Hematopoietic multipotent progenitor cell treated with erythropoietin and hydrocortisone succinate and interleukin-3 and kit ligand, for 4 days (in vitro differentiated cells): ENCODE measurements around the gene TMEM181.
A peak's percentile ranks its signal among the peaks of the same experiment; 100 is the strongest.
"Not testable (repeated sequence)": the region's sequence is repeated elsewhere in the genome, so short reads cannot be mapped to it uniquely, and the experiment has no call there.

Source experiments
- DNase-seq: peaks from one replicate; pipeline ENCODE4 v3.0.0-alpha.2; 2015

The TMEM181 gene

DNA sequence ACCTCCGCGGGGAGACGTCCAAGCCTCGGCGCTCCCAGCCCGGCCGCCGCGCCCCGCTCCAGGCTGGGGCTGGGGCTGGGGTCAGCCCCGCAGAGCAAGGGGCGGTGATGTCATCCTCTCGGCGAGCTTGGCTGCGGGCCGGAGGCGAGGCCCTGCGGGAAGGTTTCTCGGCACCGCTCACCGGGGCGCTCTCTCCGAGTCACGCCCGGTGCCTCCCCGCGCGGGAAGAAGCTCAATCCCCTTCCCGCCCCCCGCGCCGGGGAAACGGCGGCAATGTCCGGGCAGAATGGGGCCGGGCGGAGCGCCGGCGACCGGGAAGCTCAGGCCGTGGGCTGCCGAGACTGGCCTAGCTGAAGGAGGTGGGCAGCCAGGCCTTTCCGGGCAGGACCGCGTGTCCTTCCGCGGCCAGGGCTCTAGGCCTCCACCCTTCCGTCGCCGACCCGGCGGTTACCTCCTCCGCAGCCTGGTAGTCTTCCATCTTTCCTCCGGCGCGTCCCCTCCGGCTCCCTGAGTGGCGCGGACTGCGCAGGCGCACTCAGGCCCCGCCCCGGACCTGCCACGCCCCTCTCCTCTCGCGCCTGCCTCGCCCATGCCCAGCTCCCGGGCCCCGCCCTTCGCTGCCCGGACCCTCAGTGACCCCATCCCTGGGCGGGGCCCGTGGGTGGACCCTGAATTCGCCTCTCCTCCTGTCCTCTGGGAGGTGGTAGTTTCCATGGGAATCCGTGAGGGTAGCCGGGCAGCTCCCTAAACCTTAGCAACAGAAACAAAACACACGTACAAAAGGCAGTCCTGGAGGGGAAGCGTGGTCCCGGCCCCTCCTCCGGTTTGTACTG is 84.6 kb downstream of the TMEM181 start, which contains the start of gene DYNLT1:
DYNLT1 (minus strand) TSS at position 513 of the 833 bp plus-strand sequence; CDS start at position 478, 35 bp downstream.
- peak; percentile 93 for DNase-seq

DNA sequence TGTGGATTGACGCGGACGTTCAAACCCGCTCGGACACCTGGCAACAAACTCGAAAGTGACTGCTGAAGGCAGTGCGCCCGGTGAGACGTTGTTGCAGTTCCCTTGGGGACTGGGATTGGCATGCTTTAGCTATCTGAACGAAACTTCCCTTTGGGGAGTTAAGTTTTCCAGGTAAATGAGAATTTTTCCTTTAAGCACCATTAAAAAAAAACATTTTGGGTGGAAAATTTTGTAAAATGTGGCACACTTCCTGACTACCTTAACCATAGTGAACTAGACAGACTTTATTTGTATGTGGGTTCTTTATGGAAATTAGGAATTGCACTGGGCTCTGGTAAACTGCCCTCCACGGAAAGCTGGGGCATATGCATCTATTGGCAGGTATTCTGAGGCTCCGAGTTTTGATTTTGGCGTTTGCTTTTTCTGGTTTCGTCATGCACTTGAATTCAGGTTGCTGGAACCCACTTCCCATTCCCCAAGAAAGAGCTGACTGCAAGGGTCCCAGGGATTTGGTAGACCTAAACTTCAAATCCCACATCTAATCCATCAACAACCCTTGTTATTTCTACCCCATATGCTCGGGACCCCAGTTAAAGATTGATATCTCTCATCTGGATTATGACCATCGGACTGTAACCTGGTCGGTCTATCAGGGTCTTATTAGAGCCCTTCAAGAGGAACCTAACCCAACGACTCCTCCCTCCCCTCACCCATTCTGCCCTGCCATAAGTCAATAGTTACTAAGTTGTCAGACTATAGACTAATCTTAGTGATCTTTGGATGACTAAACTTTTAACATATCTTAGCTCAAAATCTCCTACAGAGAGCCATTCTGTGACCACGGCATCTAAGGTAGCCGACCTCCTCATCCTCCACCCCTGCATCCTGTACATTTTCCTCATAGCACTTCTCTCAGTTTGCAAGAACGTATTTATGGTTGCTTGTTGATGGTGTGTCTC is 85.5 kb downstream of the TMEM181 start:
- DNase-seq = no peak

DNA sequence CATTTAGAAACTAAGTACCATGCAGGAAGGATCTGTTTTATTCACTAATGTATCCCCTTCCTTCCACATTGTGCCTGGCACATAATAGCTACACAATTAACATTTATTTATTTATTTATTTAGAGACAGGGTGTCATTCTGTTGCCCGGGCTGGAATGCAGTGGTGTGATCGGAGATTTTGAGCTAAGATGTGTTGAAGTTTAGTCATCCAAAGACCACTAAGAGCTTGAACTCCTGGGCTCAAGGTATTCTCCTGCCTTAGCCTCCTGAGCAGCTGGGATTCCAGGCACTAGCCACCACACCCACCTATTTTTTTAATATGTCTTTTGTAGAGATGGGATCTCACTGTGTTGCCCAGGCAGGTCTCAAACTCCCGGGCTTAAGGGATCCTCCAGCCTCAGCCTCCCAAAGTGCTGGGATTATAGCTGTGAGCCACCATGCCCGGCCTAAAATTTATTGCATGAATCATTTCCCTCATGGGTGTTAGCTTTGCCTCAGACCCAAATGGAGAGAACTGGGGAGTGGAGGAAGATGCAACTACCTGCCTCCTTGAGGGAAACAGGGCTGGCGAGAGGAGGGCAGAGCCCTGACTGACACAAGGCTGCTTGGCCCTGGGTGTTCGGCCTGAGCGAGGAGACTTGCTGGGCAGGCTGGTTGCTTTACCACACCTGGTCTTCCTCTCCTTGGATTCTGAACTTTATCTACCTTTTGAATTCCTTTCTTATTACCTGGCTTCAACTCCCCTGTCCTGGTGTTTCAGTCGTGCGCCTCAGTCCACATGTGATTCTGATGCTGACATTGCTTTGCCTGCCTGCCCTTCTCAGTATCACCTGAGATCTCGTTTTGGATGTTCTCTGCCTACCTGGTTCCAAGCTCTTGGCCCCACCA is 86.4 kb downstream of the TMEM181 start:
- no peak for DNase-seq

DNA sequence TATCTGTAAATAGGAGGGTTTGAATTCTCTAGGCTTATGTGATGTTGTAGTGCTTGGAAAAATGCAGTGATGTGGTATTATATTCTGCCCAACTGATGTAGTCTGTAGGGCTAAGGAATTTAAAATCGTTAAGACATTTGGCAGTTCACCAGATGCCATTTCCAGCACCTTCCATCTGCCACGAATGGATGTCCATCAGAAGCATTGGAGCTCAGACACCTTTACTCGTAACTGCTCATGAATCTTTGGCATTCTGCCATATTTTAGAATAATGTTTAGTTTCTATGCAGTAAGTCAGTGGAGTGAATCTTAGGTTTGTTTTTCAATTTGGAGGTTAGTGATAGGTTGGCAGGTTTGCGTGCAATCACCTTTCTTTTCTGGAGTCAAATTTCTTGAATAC is 87.6 kb downstream of the TMEM181 start:
- no peak for DNase-seq

DNA sequence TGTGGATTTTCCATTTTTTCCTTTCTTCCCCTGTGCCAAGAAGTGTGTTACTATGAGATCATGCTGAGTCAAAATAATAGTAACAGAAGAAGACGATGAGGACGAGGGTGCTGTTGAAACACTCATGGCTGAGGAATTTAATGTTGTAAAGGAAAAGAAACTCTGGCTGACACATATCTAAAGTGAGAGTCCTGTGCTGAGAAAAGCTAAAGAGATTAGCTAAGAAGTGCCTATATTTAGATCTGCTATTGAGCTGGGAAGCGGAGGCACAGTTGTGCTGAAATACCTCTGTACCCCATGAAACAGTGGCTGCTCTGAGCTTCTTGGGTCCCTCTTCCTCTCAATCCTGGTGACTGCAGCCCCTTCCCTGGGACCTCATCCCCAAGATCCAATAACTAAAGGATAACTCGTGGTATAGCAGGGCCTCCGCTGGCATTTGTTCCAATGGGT is 88.8 kb downstream of the TMEM181 start:
- DNase-seq = no peak

DNA sequence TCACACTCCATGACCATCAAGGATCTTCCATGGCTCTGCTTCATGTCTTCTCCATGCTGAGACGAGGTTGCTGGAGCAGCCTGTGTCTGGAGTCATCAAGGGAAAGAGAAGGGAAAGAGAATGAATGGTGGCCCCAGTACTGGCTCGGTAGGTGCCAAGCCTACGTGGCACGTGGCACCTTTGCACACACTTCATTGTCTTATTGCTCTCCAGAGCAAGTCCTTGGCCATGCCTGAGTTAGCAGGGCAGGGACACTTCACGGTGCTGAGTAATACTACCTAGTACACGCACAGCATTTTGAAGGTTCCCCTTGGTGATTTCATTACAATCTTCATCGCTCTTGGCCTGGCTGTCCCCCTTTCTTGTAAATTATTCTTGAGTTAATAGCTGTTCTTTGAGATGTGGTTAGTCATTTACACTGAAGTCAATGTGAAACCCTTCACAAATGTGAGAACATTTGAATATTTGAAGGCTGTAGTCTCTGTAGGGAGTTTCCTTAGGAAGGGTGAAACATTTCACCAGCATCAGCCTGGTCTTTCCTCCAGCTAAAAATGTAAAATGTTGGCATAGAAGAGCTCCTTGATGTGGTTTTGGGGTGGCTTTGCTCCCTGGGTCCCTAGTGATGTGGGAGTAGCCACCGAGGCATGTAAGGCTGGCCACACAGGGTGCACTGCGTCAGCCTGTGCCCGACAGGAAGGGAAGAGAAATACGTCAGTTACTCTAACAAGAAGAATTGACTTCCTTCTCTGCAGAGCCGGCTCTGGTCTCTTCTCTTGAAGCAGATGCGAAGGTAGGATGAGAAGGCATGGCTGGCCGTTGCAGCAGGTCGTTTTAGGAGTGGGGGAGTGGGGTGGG is 89.6 kb downstream of the TMEM181 start, which contains the start of gene SYTL3:
SYTL3 (plus strand) TSS at position 766 of the 855 bp plus-strand sequence. CDS start 13,215 bp downstream, outside the sequence.
- peak; percentile 77 for DNase-seq

DNA sequence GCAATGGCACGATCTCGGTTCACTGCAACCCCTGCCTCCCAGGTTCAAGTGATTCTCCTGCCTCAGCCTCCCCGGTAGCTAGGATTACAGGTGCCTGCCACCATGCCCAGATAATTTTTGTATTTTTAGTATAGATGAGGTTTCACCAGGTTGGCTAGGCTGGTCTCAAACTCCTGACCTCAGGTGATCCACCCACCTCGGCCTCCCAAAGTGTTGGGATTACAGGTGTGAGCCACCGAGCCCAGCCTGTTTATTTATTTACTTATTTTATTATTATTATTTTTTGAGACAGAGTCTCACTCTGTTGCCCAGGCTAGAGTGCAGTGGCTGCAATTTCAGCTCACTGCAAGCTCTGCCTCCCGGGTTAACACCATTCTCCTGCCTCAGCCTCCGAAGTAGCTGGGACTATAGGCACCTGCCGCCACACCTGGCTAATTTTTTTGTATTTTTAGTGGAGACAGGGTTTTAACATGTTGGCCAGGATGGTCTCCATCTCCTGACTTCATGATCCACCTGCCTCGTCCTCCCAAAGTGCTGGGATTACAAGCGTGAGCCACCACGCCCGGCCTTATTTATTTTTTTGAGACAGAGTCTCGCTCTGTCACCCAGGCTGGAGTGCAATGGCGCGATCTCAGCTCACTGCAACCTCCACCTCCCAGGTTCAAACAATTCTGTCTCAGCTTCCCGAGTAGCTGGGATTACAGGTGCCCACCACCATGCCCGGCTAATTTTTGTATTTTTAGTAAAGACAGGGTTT is 92.3 kb downstream of the TMEM181 start:
- not testable (repeated sequence) for DNase-seq

DNA sequence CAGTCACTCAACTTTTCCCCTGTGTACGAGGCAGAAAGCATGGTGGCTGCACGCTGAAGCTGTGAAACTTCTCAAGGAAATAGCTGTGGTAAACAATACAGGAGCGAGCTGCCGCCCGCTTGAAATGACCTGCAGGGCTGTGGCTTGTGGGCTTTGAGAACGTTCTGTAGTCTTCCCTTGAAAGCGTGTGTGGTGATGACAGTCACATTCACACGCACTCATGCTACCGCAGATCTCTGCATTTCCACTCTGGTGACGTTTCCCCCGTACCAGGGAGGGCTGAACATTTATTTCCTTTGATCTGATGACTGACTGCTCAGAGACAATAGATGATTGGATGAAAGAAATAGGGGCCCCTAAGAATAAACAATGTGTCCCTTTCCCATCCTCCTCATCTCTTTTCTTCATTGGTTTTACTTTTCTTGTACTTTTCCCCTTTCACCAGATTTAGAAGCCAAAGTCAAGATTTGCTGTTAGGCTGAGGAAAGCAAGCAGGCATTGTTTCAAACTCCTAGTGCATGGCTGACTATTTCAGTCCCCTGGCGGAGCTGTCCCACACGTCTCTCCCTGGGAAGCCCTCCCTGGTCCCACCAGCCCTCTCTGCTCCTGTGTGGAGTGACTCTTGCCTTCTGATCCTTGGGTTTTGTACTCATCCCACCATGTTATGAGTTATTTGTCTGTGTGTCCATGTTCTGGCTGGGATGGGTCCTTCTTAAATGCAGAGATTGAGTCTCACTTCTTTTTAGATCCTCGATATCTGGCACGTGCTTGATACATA is 93.9 kb downstream of the TMEM181 start:
- DNase-seq = peak; percentile 88

DNA sequence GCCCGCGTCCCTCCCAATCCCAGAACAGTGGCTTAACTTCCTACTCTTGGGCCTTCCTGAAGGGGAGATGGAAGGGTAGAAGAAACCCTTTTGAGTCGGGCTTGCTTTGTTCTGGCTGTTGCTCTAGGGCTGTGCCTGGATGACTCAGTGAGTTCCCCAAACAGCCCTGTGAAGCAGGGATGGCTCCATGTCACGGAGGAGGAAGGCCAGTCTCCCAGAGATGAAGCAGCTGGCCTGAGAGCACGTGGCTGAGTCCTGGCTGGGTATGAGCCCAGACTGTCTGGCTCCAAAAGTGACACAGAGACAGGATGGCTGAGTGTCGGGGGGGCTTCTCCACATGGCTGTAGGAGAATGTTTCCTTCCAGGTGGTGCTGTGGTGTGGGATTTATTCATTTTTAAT is 94.6 kb downstream of the TMEM181 start:
- no peak for DNase-seq

DNA sequence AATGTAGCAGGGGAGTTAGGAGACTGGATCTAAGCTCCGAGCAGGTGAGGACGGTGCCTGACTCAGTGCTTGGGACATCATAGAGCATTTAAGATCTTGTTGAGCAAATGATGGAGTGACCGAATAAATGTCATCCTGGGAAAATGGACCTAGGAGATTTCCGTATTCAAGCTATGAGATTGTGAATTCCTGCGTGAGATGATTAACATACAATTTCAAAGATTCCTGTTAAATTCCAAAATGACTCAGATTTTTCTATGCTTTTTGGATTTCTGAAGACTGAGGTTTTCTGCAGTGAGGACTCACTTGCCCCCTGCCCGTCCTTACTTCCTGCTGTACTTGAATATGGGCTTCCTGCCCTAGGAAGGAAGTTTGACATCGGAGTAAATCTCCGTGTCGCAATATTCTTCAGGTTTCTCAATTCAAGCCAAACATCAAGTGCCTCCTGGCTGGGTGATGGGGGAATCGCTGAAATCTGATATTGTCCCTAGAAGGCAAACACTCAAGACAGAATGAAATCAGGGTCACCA is 95.1 kb downstream of the TMEM181 start:
- DNase-seq = peak; percentile 57

DNA sequence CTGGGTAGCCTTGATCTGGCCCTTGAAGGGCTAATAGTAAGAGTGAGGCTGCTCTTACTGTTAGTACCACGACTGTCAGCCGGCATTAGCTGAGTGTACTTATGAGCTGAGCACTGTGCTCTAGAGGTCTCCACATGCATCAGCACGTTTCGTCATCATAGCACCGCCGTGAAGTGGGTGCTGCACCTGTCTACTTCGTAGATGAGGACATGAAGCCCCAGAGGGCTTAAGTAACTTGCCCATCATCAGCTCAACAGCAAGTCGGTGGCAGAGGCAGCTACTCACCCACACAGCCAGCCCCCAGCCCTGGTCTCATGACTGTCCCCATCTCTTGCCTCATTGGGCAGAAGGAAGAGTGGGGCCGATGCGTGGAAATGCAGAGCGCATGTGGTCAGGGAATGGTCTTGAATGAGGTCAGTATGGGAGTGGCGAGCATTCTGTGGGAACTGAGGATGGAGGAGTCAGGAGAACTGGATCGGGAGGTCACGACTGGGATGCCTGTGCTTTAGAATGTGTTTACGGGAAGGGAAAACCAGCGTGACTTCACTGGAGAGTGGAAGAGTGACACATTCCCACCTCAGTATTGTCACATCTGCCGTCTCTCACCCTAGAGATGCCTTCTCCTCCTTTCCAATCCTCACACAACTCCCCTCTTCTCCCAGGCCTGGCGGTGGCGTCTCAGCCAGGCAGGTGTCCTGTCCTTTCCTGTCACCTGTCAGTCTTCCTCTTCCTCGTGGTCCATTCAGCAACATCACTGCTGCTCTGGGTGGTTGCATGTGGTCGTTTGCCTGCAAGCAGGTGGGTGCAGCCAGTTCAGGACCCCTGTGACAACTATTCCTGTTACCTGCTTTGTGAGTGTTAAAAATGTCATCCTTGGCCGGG is 95.9 kb downstream of the TMEM181 start:
- no peak for DNase-seq

DNA sequence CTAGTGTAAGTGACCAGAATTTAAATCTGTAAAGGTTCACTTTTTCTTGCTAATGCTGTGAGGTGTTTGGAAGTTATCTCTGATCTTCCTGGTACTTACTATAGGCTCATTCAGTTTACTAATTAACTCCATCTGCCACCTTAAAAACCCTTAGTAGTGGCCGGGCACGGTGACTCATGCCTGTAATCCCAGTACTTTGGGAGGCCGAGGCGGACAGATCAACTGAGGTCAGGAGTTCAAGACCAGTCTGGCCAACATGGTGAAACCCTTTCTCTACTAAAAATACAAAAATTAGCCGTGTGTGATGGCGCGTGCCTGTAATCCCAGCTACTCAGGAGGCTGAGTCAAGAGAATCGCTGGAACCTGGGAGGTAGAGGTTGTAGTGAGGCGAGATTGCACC is 97.1 kb downstream of the TMEM181 start:
- not testable (repeated sequence) for DNase-seq

DNA sequence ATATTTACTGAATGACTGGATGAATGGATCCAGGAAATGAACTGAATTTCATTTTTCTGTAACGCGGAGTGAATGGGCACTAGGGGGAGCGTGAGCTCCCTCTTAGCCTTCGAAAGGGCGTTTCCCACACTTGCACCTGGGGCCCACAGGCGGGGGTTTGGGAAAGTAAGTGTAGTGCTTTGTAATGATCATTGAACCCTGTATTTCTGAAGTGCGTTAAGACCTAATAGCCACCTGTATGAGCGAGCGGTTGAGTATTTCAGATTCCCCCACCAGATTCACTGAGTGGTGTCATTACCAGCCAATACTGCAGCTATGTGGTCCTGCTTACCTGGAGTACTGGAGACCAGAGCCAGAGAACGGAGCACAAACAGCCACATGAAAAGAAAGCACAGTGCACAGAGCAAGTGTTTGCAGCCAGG is 100.5 kb downstream of the TMEM181 start:
- peak; percentile 73 for DNase-seq

DNA sequence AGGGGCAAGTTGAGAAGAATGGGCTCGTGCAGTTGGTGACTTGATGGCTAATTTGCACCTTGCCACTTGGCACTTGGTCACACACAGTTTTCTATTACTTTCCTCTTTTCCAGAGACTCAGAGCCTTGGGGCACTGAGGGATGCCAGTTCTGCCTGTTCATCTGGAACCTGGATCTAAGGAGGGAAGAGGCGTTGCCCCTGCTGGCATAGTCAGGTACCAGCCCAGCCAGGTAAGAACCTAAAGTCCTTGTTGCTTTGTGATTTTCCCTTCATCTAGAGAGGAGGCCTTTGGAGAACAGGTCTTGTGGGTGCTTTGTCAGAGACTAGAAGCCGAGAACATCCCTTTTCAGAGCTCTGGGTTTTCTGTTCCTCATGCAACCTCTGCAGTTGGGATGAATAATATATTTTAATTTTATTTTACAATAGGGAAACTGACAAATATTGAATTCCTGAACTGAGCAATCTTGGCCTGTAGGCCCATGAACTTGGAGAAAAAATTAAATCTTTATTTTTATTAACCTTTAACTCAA is 101.3 kb downstream of the TMEM181 start:
- DNase-seq = no peak

DNA sequence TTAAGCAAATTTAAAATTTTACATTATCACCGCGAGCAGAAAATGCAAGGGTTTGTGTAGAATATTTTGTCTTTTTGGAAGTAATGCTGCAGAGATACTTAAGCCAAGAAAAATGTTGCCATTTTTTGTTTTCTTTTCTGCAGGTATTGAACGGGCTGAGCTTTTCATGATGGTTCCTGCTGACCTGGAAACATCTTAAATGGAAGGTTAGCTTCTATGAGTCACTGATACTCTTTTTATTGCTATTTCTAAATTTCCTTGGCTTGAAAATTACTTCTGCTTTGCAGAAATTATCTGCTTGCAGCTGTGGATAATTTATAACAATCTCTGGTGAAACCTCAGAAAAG is 102.7 kb downstream of the TMEM181 start:
- no peak for DNase-seq

DNA sequence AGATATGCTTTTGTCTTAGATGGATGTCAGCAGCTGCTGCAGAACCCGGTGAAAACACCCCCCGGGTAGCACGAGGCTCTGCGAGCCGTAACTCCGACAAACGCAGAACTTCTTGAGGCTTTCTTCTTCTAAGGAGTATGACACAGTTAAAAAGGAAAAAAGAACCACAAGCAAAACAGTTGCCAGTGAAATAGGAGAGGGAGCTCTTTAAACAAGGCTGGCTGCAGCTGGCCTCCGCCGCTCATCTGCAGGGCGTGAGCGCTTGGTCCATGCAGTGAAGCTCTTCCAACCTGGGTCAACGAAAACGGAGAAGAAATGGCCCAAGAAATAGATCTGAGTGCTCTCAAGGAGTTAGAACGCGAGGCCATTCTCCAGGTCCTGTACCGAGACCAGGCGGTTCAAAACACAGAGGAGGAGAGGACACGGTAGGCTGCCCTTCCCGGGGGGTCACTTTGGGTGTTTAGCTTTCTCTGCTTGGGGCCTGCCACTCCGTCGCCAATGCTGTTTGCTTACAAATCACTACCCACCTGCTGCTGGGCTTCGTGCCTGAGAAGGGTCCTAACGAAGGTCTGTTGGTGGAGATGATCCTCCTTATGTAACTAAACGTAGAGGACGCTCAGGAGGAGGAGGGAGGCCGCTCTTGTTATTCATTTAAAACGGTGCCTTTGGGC is 103.2 kb downstream of the TMEM181 start:
- peak; percentile 82 for DNase-seq

DNA sequence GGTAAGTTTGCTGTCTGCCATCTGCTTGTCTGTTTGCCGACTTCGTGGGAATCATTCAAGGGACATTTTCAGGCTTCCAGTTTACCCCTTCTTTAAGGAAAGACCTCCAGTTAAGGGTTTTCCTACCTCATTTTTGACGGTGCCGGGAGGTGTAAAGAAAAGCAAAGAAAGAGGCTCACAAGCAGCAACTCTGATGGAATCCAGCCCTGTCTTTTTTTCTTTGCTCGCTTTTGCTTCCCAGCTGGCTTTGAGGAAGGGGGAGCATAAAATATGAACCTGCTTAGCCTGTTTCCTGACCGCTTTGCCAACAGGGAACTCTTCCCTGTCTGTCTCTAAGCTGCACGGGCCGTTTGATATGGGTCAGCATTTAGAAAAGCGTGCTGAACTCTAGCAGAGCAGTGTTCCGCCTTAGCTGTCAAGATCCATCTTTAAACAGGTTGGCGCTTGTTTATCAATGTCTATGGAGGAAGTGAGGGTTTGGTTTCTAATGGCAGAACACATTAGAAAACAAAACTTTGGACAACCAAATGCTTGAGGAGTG is 103.8 kb downstream of the TMEM181 start:
- DNase-seq = no peak
